GM21360 (cell line): ENCODE results near the gene RMDN3.
A peak's percentile ranks its signal among the peaks of the same experiment; 100 is the strongest.

Experiments
- ATAC-seq: cut with Tn5 transposase; IDR thresholded peaks from one replicate; pipeline ENCODE4 v1.9.1; 2021; ENCODE audit warnings: mild to moderate bottlenecking, moderate library complexity; ENCODE audit not compliant: unreplicated experiment

RMDN3 gene

GRCh38 chr15:40754883-40755811 is at the start of gene RMDN3:
Gene RMDN3 (minus strand): TSS chr15:40755254. CDS start chr15:40754783, 471 bp downstream.
- peak; percentile 79 for ATAC-seq

DNA sequence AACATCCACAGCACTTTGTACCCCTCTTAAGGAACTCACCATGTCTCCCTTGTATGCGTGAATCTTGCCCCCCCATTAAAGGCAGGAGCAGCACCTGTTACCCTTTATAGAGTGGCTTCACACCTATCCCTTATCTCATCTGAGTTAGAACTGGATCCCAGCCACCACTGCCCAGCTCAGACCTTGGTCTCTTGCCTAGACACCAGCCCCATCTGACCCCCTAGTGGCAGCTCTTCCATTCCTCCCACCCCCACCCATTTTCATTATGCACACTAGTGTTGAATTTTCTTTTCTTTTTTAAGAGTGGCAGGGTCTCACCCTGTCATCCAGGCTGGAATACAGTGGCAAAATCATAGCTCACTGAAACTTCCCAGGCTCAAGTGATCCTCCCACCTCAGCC is 48.6 kb upstream of the RMDN3 start:
- no peak for ATAC-seq

DNA sequence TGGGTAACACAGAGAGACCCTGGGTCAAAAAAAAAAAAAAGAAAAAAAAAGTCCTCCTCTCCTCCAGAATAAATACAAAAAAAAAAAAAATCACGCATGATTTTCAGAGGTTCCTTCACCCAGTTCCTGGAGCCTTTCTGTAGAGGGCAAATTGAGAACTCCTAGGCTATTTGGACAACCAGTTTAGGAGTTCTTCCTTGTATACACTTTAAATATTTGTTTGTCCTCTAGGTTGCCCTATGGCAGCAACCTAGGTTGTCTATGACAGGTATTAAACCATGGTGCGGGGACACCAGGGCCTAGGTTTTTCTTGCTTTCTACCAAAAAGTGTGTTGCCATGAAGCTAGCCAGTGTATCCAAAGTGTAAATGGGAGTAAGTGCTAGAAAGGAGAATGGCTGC is 48.0 kb upstream of the RMDN3 start:
- no peak for ATAC-seq

DNA sequence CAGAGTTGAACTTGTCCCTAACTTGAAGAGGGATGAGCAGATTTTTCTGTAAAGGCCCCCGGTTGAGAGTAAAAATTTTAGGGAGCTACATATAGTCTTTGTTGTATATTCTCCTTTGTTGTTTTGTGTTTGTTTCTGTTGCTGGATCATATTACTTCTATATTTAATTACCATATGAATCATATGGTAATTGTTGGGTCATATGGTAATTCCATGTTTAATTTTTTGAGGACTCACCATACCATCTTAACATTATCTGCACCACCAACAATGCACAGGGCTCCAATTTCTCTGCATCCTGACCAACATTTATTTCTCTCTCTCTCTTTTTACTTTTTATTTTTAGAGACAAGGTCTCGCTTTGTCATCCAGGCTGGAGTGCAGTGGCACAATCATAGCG is 44.5 kb upstream of the RMDN3 start:
- no peak for ATAC-seq

GRCh38 chr15:40796512-40796911 is 41.5 kb upstream of the RMDN3 start:
- ATAC-seq: no peak

DNA sequence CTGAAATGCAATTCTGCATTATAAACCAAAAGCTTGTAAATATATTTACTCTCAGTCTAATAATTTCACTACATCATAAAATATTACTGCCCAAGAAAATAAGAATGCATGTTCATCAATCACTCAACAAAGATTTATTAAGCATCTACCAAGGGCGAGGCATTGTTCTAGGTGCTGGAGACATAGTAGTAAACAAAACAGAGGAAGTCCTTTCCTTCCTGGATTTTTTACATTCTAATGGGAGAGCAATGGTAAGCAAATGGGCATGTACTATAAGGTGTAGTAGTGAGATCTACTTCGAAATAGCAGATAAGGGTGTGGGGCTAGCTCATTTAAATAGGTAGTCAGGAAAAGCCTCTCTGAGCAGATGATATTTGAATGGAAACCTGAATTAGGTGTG is 41.0 kb upstream of the RMDN3 start:
- ATAC-seq: no peak

GRCh38 chr15:40793216-40793989 is 38.3 kb upstream of the RMDN3 start:
- no peak for ATAC-seq

DNA sequence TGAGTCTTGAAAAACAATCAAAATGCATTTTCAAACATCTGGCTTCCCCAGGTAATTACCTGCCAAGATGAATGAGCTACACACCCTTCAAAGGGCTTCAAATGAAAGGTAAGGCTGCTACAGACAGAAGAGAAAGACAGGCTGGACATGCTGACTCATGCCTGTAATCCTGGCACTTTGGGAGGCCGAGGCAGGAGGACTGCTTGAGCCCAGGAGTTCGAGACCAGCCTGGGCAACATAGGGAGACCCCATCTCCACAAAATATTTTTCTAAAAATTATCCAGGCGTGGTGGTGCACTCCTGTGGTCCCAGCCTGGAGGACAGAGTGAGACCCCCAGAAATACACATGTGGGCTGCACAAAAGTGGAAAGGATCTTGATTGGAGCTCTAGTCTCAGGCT is 37.3 kb upstream of the RMDN3 start:
- no peak for ATAC-seq

DNA sequence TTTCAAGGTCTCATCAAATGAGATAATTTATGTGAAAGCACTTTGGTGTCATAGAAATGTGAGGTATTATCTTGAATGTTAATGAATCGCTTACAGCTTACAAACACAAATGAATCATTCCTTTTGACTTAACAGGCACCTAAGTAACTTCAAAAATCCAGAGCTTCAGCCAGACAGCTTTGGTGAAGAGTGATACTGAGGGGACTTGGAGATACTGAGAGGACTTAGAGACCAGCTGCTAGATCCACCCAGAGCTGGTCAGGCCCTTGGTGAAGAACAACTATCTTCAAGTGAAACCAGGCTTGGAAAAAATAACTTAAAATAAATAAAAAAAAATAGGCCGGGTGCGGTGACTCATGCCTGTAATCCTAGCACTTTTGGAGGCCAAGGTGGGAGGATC is 35.7 kb upstream of the RMDN3 start:
- no peak for ATAC-seq

- ATAC-seq: no peak
Measured at GRCh38 chr15:40789999-40790398, 34.9 kb upstream of the RMDN3 start.

- ATAC-seq: no peak
Measured at GRCh38 chr15:40789119-40789518, 34.1 kb upstream of the RMDN3 start.

DNA sequence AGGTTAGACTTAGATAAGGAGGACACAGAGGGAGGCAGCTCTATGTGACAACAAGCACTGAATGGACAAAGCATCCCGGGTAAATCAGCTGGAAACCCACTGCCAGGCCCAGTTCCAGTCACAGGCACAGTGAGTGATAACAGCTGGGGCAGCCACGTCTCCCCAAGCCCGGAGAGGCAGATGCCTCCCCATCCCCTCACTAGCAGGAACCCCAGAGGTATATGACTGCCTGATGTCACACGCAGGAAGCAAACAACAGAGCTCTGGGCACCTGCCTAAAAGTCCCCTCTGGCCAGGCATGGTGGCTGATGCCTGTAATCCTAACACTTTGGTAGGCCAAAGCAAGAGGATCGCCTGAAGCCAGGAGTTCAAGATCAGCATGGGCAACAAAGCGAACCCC is 32.9 kb upstream of the RMDN3 start:
- ATAC-seq: no peak

DNA sequence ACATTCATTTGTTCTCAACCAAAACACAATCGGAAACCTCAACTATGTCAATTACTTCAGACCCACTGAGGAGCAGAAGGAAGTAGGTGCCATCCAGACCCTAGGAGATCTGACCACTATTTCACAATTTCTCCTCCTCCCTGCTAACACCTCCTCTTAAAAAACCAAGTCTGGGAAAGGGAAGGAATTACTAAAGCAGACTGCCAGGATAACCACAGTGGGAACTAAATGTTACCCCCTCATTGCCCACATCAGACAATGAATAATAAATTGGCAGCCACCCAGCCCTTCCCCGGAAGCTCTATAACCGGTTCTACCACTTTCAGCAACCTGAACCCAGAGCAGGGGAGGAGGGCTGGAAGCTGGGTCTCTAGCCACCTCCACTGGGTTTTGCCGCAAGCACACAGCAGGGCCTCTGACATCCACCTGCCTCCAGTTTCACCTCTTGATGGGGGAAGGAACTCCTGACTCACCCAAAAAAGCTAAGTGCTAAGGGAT is 32.3 kb upstream of the RMDN3 start:
- ATAC-seq: no peak

DNA sequence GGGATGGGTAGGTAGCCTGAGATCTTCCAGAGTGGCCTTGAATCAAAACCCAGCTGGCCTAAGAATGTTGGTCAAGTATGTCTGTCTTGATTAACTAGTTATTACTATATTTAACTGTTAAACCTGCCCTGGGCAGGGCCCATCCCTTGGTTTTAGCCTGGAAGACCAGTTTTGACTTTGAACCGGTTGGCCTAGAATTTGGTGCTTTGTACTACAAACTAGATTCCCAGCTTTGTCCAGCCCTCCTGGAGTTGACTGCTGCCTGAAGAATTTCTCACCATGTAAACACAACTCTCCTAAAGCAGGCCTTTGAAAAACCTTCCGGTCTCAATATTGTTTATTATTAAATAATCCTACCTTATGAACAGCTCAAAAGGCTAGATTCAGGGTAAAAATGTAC is 30.8 kb upstream of the RMDN3 start:
- ATAC-seq: no peak

DNA sequence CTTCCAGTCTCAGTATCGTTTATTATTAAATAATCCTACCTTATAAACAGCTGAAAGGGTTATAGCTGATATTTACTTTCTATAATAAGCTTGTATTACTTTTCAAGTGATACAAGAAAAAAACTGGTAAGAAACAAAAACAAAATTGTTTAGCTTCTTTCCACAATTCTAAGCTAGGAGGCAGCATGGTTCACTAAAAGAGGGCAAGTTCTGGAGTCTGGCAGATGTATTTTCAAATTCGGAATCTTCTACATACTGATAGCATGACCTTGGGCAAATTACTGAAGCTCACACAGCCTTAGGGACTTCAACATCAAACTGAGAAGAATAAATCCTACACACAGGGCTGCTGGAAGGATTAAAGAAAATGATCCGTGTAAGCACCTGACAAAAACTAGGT is 30.1 kb upstream of the RMDN3 start:
- ATAC-seq: no peak

GRCh38 chr15:40782609-40783227 is 27.7 kb upstream of the RMDN3 start:
- ATAC-seq: no peak

- ATAC-seq: no peak
Measured at GRCh38 chr15:40776537-40777141, 21.6 kb upstream of the RMDN3 start.

GRCh38 chr15:40775740-40776536 is 20.9 kb upstream of the RMDN3 start:
- no peak for ATAC-seq

DNA sequence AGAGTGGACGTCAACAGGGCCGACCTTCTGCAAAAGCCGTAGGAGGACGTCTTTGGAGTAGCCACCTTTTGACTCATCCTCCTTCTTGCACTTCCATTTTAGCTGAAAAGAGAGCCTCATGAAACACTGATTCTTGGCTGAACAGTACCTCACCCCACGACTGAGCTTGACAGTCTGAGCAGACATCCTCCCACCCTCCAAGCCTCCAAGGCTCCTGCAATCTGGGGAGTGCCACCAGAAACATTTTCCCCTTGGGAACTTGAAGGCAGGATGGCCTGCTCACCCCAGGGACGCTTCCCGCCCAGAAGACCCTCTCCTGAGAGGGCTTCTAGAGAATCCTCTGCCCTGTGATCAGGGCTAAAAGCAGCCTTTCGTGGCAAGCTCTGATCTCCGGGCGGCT is 20.0 kb upstream of the RMDN3 start:
- no peak for ATAC-seq

DNA sequence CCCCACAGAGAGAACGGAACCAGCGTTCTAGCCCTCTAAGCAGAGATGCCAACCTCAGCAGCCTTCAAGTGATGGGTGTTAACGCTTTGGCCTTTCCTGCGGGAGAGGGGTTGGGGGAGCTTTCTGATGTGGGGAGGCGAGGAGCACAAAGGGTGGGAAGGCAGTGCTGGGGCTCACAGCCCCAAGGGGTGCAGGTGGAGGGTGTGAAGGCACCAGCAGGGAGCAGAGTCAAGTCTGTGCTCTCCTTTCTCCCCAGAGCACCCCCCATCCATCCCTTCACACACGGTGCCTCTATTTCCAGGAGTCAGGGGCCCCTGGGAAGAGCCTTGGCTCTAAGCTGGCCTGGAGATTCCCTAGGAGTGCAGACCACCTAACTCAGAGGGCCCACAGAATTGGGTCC is 18.8 kb upstream of the RMDN3 start:
- ATAC-seq: no peak
